ENCODE data around the gene FAF1.

The FAF1 gene

GRCh38 chr1:50707824-50708223, 252.2 kb downstream of the FAF1 start:
- no peak for DNase-seq
- H3K27me3 ChIP-seq = no peaks in the 10 kb centered on the region
- no peak overlapping the region for H3K27ac ChIP-seq
- intact Hi-C loops (cut with DNase I; ENCODE audit: low total_unique reads) = no loop called here
- no peak for TF ChIP-seq CTCF (IDR thresholded peaks at IDR 0.05)
- H3K4me3 ChIP-seq = no peak overlapping the region
- H3K36me3 ChIP-seq = no peaks in the 10 kb centered on the region
- H3K4me1 ChIP-seq = peaks cover 0 to 13% (median 0%) of the 10 kb centered on the region in 4 donors
- H3K9me3 ChIP-seq = no peaks in the 10 kb centered on the region

- no peak overlapping the region for H3K27ac ChIP-seq
- no peaks in the 10 kb centered on the region for H3K36me3 ChIP-seq
- TF ChIP-seq CTCF (IDR thresholded peaks at IDR 0.05) = no peak
- intact Hi-C loops (cut with DNase I; ENCODE audit: low total_unique reads) = no loop called here
- H3K9me3 ChIP-seq = no peaks in the 10 kb centered on the region
- no peak overlapping the region for H3K4me3 ChIP-seq
- DNase-seq = no peak
- H3K27me3 ChIP-seq = no peaks in the 10 kb centered on the region
- peaks cover 0 to 17% (median 0%) of the 10 kb centered on the region in 4 donors for H3K4me1 ChIP-seq
Observed at GRCh38 chr1:50705699-50706098, 254.4 kb downstream of the FAF1 start.

- DNase-seq = no peak
- intact Hi-C loops (cut with DNase I; ENCODE audit: low total_unique reads) = no loop called here
Observed at GRCh38 chr1:50705041-50705440, 255.0 kb downstream of the FAF1 start.

GRCh38 chr1:50704126-50704525, 255.9 kb downstream of the FAF1 start:
- Histone ChIP-seq H3K4me3 (no peak overlapping the region), H3K36me3 (no peaks in the 10 kb centered on the region), H3K27me3 (no peaks in the 10 kb centered on the region), H3K27ac (no peak overlapping the region), H3K4me1 (peaks cover 0 to 17% (median 0%) of the 10 kb centered on the region in 4 donors), H3K9me3 (no peaks in the 10 kb centered on the region)
- intact Hi-C loops (cut with DNase I; ENCODE audit: low total_unique reads) = no loop called here
- peak; percentile 61 to 69 for TF ChIP-seq CTCF (IDR thresholded peaks at IDR 0.05)
- DNase-seq = no peak

More at GRCh38 chr1:50705041-50705440, 255.0 kb downstream of the FAF1 start:
- Histone ChIP-seq H3K4me3 (no peak overlapping the region), H3K27ac (no peak overlapping the region), H3K36me3 (no peaks in the 10 kb centered on the region), H3K27me3 (no peaks in the 10 kb centered on the region), H3K9me3 (no peaks in the 10 kb centered on the region), H3K4me1 (peaks cover 0 to 17% (median 0%) of the 10 kb centered on the region in 4 donors)
- no peak for TF ChIP-seq CTCF (IDR thresholded peaks at IDR 0.05)

GRCh38 chr1:50703240-50703639, 256.8 kb downstream of the FAF1 start:
- Histone ChIP-seq H3K9me3 (no peaks in the 10 kb centered on the region), H3K36me3 (no peaks in the 10 kb centered on the region), H3K27ac (no peak overlapping the region), H3K27me3 (no peaks in the 10 kb centered on the region), H3K4me3 (no peak overlapping the region), H3K4me1 (peaks cover 0 to 17% (median 0%) of the 10 kb centered on the region in 4 donors)
- TF ChIP-seq CTCF (IDR thresholded peaks at IDR 0.05) = no peak
- intact Hi-C loops (cut with DNase I; ENCODE audit: low total_unique reads) = no loop called here
- DNase-seq = no peak

GRCh38 chr1:50702395-50702794, 257.7 kb downstream of the FAF1 start:
- H3K27ac ChIP-seq = no peak overlapping the region
- TF ChIP-seq CTCF (IDR thresholded peaks at IDR 0.05) = no peak
- no peaks in the 10 kb centered on the region for H3K27me3 ChIP-seq
- no peak for DNase-seq
- peaks cover 0 to 17% (median 0%) of the 10 kb centered on the region in 4 donors for H3K4me1 ChIP-seq
- no peak overlapping the region for H3K4me3 ChIP-seq
- H3K36me3 ChIP-seq = no peaks in the 10 kb centered on the region
- intact Hi-C loops (cut with DNase I; ENCODE audit: low total_unique reads) = no loop called here
- H3K9me3 ChIP-seq = no peaks in the 10 kb centered on the region

Data from tibial artery (tissue), 4 donors.